GM13977 (cell line): ENCODE results near the gene RYR1.
"Not testable (repeated sequence)": the region's sequence is repeated elsewhere in the genome, so short reads cannot be mapped to it uniquely, and the experiment has no call there.

Experiments
- DNase-seq: peaks from one replicate; pipeline ENCODE4 v3.0.0; 2012; ENCODE audit warnings: low spot score
- CTCF ChIP-seq: IDR thresholded peaks from 2 replicates; pipeline ENCODE4 v1.5.1; 2012; ENCODE audit warnings: mild to moderate bottlenecking, control low read depth; ENCODE audit not compliant: insufficient read depth; ENCODE audit errors: extremely low read depth, missing control alignments
- in situ Hi-C: fragments of 300-500 bp; cut with MboI; formaldehyde crosslinking; loops from one replicate; pipeline ENCODE4 v1.12.0; 2022; ENCODE audit warnings: low sequenced_read_pairs, low pct_unique_long_range_greater_than_20kb, mixed read lengths, inconsistent platforms; ENCODE audit not compliant: unreplicated experiment

Gene RYR1

GRCh38 chr19:38554676-38555141 is 121.2 kb downstream of the RYR1 start:
- no peak for DNase-seq
- in situ Hi-C loops: no loop called here
- TF ChIP-seq CTCF: no peak

- DNase-seq: no peak
- no peak for TF ChIP-seq CTCF
- in situ Hi-C loops: no loop called here
Measured at GRCh38 chr19:38555200-38555599, 121.7 kb downstream of the RYR1 start.

GRCh38 chr19:38556521-38557174 is 123.2 kb downstream of the RYR1 start:
- no peak for DNase-seq
- TF ChIP-seq CTCF: peak; percentile 35
- in situ Hi-C loops: no loop called here

GRCh38 chr19:38557205-38557799 is 123.8 kb downstream of the RYR1 start:
- in situ Hi-C loops: no loop called here
- no peak for DNase-seq
- TF ChIP-seq CTCF: peak; percentile 34

GRCh38 chr19:38558933-38559332 is 125.4 kb downstream of the RYR1 start:
- in situ Hi-C loops, DNase-seq: not testable (repeated sequence)

- in situ Hi-C loops: no loop called here
- TF ChIP-seq CTCF: no peak
- DNase-seq: peak; percentile 83
Measured at GRCh38 chr19:38559428-38560401, 126.2 kb downstream of the RYR1 start.
